Lower leg skin (tissue), 4 donors: ENCODE measurements around the gene GADL1. TPM values are rescaled to one million over a fixed set of nuclear protein-coding genes. Genes with fewer than 3 reads are reported as not detected.
A peak's percentile ranks its signal among the peaks of the same experiment; 100 is the strongest.

ENCODE experiments used
- DNase-seq, 2 donors: peaks; one replicate each; pipeline ENCODE4 v3.0.0-alpha.2; 2019; ENCODE audit warnings: low spot score in 2 of 2
- H3K4me3 ChIP-seq: fragments of 200-600 bp; sonication (generic); 2 replicates; pipeline ENCODE4 v1.5.1; 2017; ENCODE audit warnings: mild to moderate bottlenecking, low read depth; ENCODE audit not compliant: poor library complexity, severe bottlenecking
- POLR2A ChIP-seq, 2 donors: fragments of 450-650 bp; IDR thresholded peaks; one replicate each; pipeline ENCODE4 v1.6.1; 2016 to 2017; ENCODE audit warnings: antibody characterized with exemption in 2 of 2, mild to moderate bottlenecking in 1 of 2, moderate library complexity in 1 of 2
- WGBS, 2 donors: methylation state at CpG; one replicate each; pipeline ENCODE4 v1.1.5; 2018; 5-methylcytosine and 5-hydroxymethylcytosine counted together
- intact Hi-C: fragments of 100-400 bp; cut with DNase I; formaldehyde crosslinking; loops from one replicate; pipeline ENCODE4 v1.15.0; 2023; ENCODE audit warnings: low total_unique reads
- total RNA-seq, 4 donors: library from RNA; depleted of rRNA; stranded (reverse); fragments of >200 nt; gene quantifications; one replicate each; pipeline ENCODE4 v1.1.0, GENCODE V29; 2016
- TF ChIP-seq, protein P1 (sequence below), 3 donors: fragments of 450-650 bp; IDR thresholded peaks; one replicate each; pipeline ENCODE4 v1.5.1; 2016; ENCODE audit warnings: antibody characterized with exemption in 3 of 3, mild to moderate bottlenecking in 3 of 3, moderate library complexity in 2 of 3

GADL1 gene
- total RNA-seq, 4 donors from 2014 or later = not detected

DNA sequence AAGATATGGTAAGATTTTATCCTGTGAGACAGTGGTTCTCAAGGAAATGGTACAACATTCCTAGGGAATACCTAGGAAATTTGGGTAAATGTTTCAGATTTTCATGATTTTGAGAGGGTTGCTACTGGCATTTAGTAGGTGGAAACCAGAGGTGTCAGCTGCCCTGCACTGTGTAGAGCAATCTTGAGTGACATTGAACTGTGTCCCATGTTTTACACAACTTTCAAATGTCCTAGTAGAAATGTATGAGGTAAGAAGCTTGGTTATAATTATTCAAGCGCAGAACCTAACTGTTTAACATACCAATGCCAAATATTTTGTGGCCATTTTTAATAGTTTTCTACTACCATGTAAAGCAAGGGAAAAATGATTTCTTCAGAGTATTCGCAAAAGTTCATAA is 120.4 kb downstream of the GADL1 start:
- no peak for DNase-seq
- intact Hi-C loops = loop anchor here (10.0 kb wide), 1 partner anchor 671 kb away; no protein-coding TSS in a partner anchor
- no peak overlapping the region for H3K4me3 ChIP-seq
- TF ChIP-seq, protein P1, sequence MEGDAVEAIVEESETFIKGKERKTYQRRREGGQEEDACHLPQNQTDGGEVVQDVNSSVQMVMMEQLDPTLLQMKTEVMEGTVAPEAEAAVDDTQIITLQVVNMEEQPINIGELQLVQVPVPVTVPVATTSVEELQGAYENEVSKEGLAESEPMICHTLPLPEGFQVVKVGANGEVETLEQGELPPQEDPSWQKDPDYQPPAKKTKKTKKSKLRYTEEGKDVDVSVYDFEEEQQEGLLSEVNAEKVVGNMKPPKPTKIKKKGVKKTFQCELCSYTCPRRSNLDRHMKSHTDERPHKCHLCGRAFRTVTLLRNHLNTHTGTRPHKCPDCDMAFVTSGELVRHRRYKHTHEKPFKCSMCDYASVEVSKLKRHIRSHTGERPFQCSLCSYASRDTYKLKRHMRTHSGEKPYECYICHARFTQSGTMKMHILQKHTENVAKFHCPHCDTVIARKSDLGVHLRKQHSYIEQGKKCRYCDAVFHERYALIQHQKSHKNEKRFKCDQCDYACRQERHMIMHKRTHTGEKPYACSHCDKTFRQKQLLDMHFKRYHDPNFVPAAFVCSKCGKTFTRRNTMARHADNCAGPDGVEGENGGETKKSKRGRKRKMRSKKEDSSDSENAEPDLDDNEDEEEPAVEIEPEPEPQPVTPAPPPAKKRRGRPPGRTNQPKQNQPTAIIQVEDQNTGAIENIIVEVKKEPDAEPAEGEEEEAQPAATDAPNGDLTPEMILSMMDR (IDR thresholded peaks at IDR 0.05) = no peak
- no peak for TF ChIP-seq POLR2A (IDR thresholded peaks at IDR 0.05)
- WGBS, 2 donors = 70 to 76% methylated on average over 2 of the region's 2 CpGs

DNA sequence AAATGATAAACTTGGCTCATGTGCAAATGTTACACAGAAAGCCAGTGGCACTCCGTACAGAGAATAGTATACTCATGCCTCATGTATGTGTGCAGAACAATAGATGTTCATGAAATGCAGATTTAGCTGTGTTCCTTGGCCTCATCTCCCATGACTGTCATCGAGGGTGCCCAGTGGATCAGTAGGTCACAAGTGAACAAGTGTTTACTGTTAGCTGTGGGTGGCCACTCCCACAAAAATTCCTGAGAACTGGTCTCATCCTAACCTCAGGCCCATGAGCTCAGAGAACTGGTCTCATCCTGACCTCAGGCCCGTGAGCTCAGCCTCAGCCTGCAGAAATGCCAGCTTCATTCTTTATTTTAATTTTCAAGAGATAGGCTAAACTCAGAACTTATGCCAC is 124.1 kb downstream of the GADL1 start:
- DNase-seq = peak in 1 of 2 donors; percentile 32
- 28 to 38% methylated on average over 3 of the region's 3 CpGs for WGBS, 2 donors
- H3K4me3 ChIP-seq = no peak overlapping the region
- TF ChIP-seq, protein P1 (IDR thresholded peaks at IDR 0.05) = no peak
- no peak for TF ChIP-seq POLR2A (IDR thresholded peaks at IDR 0.05)
- intact Hi-C loops = loop anchor here (10.0 kb wide), 1 partner anchor 674 kb away; no protein-coding TSS in a partner anchor

DNA sequence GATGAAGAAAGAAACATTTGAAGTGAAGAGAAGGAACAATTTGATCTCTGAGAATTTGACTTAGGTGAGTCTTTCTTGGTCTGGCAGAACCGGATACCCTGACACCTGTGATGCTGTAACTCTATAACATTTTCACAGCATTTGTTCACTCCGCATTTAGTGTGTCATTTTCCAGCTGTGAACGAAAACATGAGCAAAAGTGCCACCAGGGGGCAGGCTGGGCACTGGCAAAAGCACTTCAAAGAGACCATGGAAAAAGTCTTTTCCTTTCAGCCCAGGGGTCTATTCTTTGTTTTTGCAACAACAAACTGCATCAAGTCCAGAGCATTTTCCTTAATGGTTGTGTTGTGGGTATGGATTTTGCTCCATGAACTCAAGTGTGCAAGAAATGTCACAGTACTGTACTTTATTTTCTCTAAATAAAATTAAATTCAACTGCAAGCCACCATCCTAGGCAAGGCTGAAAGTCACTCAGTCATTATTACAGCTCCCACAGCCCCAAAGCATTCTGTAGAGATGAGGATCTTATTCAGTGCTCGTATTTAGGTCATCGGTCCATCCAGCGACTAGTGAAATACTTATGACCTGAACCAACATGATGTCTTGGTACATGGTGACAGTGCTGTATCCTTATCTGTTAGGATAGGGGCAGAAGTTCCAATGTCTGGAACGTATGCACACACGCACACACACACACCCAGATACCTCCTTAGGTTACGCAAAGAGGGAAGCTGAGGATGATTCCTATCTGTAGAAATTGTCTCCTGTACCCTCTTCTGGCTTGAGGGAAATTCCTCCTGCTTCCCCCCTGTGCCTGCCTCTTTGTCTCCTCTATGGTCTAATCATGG is 125.5 kb downstream of the GADL1 start:
- no peak overlapping the region for H3K4me3 ChIP-seq
- 62 to 67% methylated on average over 9 of the region's 9 CpGs for WGBS, 2 donors
- TF ChIP-seq, protein P1 (IDR thresholded peaks at IDR 0.05) = no peak
- no peak for TF ChIP-seq POLR2A (IDR thresholded peaks at IDR 0.05)
- intact Hi-C loops = no loop called here
- peak; percentile 51 to 91 for DNase-seq

DNA sequence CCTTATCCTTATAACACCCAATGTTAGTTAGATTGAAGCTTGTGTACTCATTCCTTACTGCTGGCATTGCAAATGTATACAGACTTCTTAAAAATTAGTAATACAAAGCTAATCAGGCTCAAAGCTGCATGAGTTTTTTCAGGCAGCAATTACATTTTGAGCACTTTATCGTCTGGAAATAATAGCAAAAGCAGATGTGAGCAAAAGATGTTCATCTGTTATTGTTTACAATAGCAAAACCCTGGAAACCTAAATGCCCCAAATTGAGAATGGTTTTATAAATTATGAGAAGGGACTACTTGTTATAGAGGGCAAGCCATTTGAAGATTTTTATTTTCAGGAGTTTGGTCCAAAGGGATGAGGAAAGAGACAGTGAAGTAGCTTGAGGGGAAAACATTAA is 126.4 kb downstream of the GADL1 start:
- intact Hi-C loops = no loop called here
- H3K4me3 ChIP-seq = no peak overlapping the region
- no peak for DNase-seq
- TF ChIP-seq, protein P1 (IDR thresholded peaks at IDR 0.05) = no peak
- no peak for TF ChIP-seq POLR2A (IDR thresholded peaks at IDR 0.05)
- 35 to 37% methylated on average over 1 of the region's 1 CpG for WGBS, 2 donors

DNA sequence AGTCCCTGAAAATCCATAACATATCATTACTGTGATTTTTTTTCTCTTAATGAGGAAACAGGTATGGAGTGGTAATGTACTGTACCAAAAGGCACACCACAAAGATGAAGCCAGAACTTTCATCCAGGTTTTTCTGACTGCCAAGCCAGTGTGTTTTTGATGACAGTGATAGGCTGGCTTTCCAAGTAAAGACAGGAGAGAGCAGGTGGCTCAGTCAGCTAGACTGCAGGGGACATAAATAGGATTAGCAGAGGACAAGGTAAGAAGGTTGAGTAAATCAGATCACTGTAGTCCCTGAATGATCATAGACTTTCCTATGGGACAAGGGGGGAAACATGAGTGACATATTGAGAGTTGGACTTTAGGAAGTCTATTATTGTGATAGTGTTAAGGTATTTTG is 127.9 kb downstream of the GADL1 start:
- no peak for DNase-seq
- intact Hi-C loops = no loop called here

More for the DNA sequence above, 127.9 kb downstream of the GADL1 start:
- TF ChIP-seq, protein P1 (IDR thresholded peaks at IDR 0.05) = no peak
- TF ChIP-seq POLR2A (IDR thresholded peaks at IDR 0.05) = no peak
- H3K4me3 ChIP-seq = no peak overlapping the region
